ENCODE data around the gene NCK2. TPM values are rescaled to one million over a fixed set of nuclear protein-coding genes. Genes with fewer than 3 reads are reported as not detected.

Gene NCK2
- total RNA-seq, 1 experiment from 2014 or later, result 26.7 TPM

DNA sequence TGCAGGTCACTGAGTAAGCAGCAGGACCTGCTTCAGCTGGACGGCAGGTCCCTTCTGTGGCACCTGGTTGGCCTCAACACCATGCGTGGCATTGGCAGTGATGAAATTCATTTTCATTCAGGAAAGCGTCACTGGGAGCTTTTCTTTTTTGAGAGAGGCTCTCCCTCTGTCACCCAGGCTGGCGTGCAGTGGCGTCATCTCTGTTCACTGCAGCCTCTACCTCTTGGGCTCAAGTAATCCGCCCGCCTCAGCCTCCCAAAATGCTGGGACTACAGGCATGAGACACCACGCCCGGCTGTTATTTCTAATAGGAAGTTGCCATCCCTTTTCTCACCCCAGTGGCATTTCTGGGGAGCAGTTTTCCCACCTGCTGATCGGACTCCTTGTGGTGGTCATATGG, 39.3 kb downstream of the NCK2 start:
- no peak for TF ChIP-seq CEBPB (IDR thresholded peaks at IDR 0.05; ENCODE audit: low read depth)
- no peak for TF ChIP-seq SIN3A (IDR thresholded peaks at IDR 0.05; ENCODE audit: low read depth)
- TF ChIP-seq FOSL1 (IDR thresholded peaks at IDR 0.05; ENCODE audit: low read depth), result no peak
- TF ChIP-seq, protein P1, sequence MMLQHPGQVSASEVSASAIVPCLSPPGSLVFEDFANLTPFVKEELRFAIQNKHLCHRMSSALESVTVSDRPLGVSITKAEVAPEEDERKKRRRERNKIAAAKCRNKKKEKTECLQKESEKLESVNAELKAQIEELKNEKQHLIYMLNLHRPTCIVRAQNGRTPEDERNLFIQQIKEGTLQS (IDR thresholded peaks at IDR 0.05), result no peak
- TF ChIP-seq SP1 (IDR thresholded peaks at IDR 0.05; ENCODE audit: low read depth), result no peak
- TF ChIP-seq EGR1 (IDR thresholded peaks at IDR 0.05; ENCODE audit: low read depth), result no peak
- no peak for TF ChIP-seq POLR2AphosphoS5 (IDR thresholded peaks at IDR 0.05; ENCODE audit: low read depth, low read length)
- TF ChIP-seq CBX3 (IDR thresholded peaks at IDR 0.05; ENCODE audit: low read depth), result no peak
- TF ChIP-seq SRF (IDR thresholded peaks at IDR 0.05; ENCODE audit: low read depth), result no peak
- no peak for TF ChIP-seq EZH2phosphoT487 (IDR thresholded peaks at IDR 0.05; ENCODE audit: borderline replicate concordance)
- TF ChIP-seq JUND (IDR thresholded peaks at IDR 0.05), result no peak
- TF ChIP-seq, protein P2, sequence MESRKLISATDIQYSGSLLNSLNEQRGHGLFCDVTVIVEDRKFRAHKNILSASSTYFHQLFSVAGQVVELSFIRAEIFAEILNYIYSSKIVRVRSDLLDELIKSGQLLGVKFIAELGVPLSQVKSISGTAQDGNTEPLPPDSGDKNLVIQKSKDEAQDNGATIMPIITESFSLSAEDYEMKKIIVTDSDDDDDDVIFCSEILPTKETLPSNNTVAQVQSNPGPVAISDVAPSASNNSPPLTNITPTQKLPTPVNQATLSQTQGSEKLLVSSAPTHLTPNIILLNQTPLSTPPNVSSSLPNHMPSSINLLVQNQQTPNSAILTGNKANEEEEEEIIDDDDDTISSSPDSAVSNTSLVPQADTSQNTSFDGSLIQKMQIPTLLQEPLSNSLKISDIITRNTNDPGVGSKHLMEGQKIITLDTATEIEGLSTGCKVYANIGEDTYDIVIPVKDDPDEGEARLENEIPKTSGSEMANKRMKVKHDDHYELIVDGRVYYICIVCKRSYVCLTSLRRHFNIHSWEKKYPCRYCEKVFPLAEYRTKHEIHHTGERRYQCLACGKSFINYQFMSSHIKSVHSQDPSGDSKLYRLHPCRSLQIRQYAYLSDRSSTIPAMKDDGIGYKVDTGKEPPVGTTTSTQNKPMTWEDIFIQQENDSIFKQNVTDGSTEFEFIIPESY (IDR thresholded peaks at IDR 0.05; ENCODE audit: extremely low read depth, insufficient replicate concordance, low read length), result no peak
- TF ChIP-seq RAD21 (IDR thresholded peaks at IDR 0.05; ENCODE audit: low read depth), result no peak
- no peak for TF ChIP-seq ZNF274 (IDR thresholded peaks at IDR 0.05; ENCODE audit: low read depth, low read length)
- TF ChIP-seq EZH2 (IDR thresholded peaks at IDR 0.05), result no peak
- TF ChIP-seq YY1 (IDR thresholded peaks at IDR 0.05; ENCODE audit: extremely low read depth, insufficient replicate concordance, low read depth, low read length), result no peak
- H3K4me1 ChIP-seq (ENCODE audit: control insufficient read depth in 1 of 2, insufficient read depth in 2 of 2, low read length in 2 of 2), result no peaks in the 10 kb centered on the region; a peak in 1 of 4 replicates
- H3K9me2 ChIP-seq (ENCODE audit: insufficient read depth), result no peaks in the 10 kb centered on the region
- intact Hi-C loops (cut with micrococcal nuclease), result no loop called here
- POLR2A ChIA-PET, result no interaction called here
- CTCF ChIA-PET, result no interaction called here
- H2AFZ ChIP-seq (ENCODE audit: low read depth, low read length, poor library complexity, severe bottlenecking), result no peak overlapping the region
- ATAC-seq (no peak), DNase-seq (ENCODE audit: low read depth, low spot score) (no peak)
- no peaks in the 10 kb centered on the region for H3K27me3 ChIP-seq (ENCODE audit: insufficient read depth, low read length)
- no peaks in the 10 kb centered on the region for H3K9me3 ChIP-seq (ENCODE audit: control insufficient read depth in 1 of 2, insufficient read depth in 1 of 2, low read depth in 1 of 2, low read length in 2 of 2)
- H3K79me2 ChIP-seq (ENCODE audit: insufficient read depth, low read length), result peaks cover 11% of the 10 kb centered on the region
- BruUV-seq (replicated peaks), result no TSS peak
- no peak overlapping the region for H3K27ac ChIP-seq (ENCODE audit: low read depth, low read length)
- H3K4me3 ChIP-seq (replicated peaks in 1 of 2; ENCODE audit: low read depth in 1 of 2, low read length in 2 of 2), result no peak overlapping the region
- no peaks in the 10 kb centered on the region for H3K36me3 ChIP-seq (ENCODE audit: control insufficient read depth in 1 of 2, insufficient read depth in 2 of 2, low read length in 2 of 2)
- H3K4me2 ChIP-seq (ENCODE audit: low read length), result no peak overlapping the region
- H3K9ac ChIP-seq (ENCODE audit: low read length), result no peak overlapping the region
- RAD21 ChIA-PET (ENCODE audit: low non-redundant PET in 1 of 2, low total read pairs in 2 of 2, uncharacterized antibody in 2 of 2, unreplicated experiment in 2 of 2), result no interaction called here
- H4K20me1 ChIP-seq (ENCODE audit: insufficient read depth), result no peaks in the 10 kb centered on the region
